ENCODE results near the gene DTNB. TPM values are rescaled to one million over a fixed set of nuclear protein-coding genes. Genes with fewer than 3 reads are reported as not detected.

Gene DTNB
- total and polyA plus RNA-seq, 2 of the 4 experiments (the other 2 are of a cell fraction), result 3.8 to 5.3 TPM

DNA sequence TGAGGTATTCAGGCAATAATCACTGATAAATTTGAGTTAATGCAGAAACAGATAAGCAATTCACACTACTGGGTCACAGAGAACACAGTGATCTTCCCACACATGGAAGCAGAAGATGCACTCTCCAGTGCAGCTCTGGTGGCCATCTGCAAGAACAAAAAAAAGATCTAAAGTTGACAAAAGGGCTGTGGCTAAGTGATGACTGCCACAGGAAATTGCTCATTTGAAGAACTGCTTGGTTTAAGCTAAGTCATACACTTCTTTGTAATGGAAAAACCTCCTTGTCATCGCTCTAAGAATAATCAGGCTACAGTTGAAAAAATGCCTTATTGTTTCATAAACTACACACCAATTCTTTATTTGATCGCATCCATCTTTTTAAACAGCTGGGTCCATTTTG is 115.1 kb downstream of the DTNB start:
- Histone ChIP-seq H3K9me3 (ENCODE audit: control insufficient read depth, insufficient read depth, low read length) (no peaks in the 10 kb centered on the region), H2AFZ (replicated peaks; ENCODE audit: low read length, poor library complexity) (no peak overlapping the region), H2AK9ac (replicated peaks; ENCODE audit: low read depth, low read length, poor library complexity) (no peak overlapping the region), H3K4me3 (ENCODE audit: insufficient read depth, low read depth, low read length) (no peak overlapping the region), H3K36me3 (ENCODE audit: control insufficient read depth, insufficient read depth, low read length) (no peaks in the 10 kb centered on the region), H3K56ac (ENCODE audit: extremely low read depth, insufficient read depth, low read length) (no peak overlapping the region), H3K18ac (ENCODE audit: low read depth, low read length) (no peak overlapping the region), H3K4me2 (ENCODE audit: low read depth, low read length) (no peak overlapping the region), H3K9me1 (ENCODE audit: insufficient read depth, low read length) (no peaks in the 10 kb centered on the region), H3K14ac (replicated peaks; ENCODE audit: low read depth, low read length) (no peak overlapping the region; the same call in 1 of the 2 replicates), H3K27ac (ENCODE audit: insufficient read depth, low read length) (no peak overlapping the region), H4K20me1 (ENCODE audit: insufficient read depth, low read length) (no peaks in the 10 kb centered on the region), H2BK120ac (ENCODE audit: low read depth, low read length) (no peak overlapping the region), H4K91ac (ENCODE audit: insufficient read depth, low read depth, low read length) (no peak overlapping the region), H4K5ac (ENCODE audit: low read depth, low read length) (no peak overlapping the region), H3K79me1 (ENCODE audit: low read depth in 1 of 2, low read length in 2 of 2) (no peaks in the 10 kb centered on the region), H3K4ac (ENCODE audit: low read depth, low read length) (no peak overlapping the region), H2BK20ac (ENCODE audit: low read depth, low read length) (no peak overlapping the region), H2BK5ac (ENCODE audit: low read depth, low read length, poor library complexity, severe bottlenecking) (no peak overlapping the region), H3K9ac (ENCODE audit: low read depth, low read length) (no peak overlapping the region), H3K27me3 (ENCODE audit: control insufficient read depth, insufficient read depth, low read length) (no peaks in the 10 kb centered on the region), H4K8ac (ENCODE audit: low read depth in 2 of 2, low read length in 2 of 2) (no peak overlapping the region), H2AK5ac (ENCODE audit: low read depth, low read length) (no peak overlapping the region), H3K4me1 (ENCODE audit: control insufficient read depth, insufficient read depth, low read length) (peaks cover 2% of the 10 kb centered on the region), H2BK15ac (ENCODE audit: low read depth, low read length) (no peak overlapping the region), H3K23ac (ENCODE audit: low read depth, low read length) (no peak overlapping the region)
- peak; percentile 85 for DNase-seq
- ChIA-PET CTCF (no interaction called here), POLR2A (ENCODE audit: unreplicated experiment) (no interaction called here)
- ATAC-seq (ENCODE audit: low read depth), result peak; percentile 44; the same call in 1 of the 2 replicates
- intact Hi-C loops (cut with micrococcal nuclease), result no loop called here
- BruUV-seq (replicated peaks), result no TSS peak
- 0% methylated on average over 1 of the region's 2 CpGs; no CpG with 5 or more reads in 1 of the 2 experiments for WGBS, 2 experiments (ENCODE audit: extremely low coverage in 2 of 2, insufficient read length in 1 of 2)
- in situ Hi-C loops (cut with MboI; ENCODE audit: low sequenced_read_pairs), result no loop called here
- dilution Hi-C loops (cut with HindIII; ENCODE audit: low sequenced_read_pairs, unreplicated experiment), result no loop called here
- TF ChIP-seq MAFK (IDR thresholded peaks at IDR 0.05; ENCODE audit: low read depth, low read length) (peak; percentile 52; the same call in 1 of the 2 replicates), NFE2L2 (IDR thresholded peaks at IDR 0.05; ENCODE audit: low read depth, low read length) (peak; percentile 68), FOS (IDR thresholded peaks at IDR 0.05; ENCODE audit: low read depth, low read length) (peak; percentile 13; the same call in 1 of the 2 replicates), RCOR1 (IDR thresholded peaks at IDR 0.05; ENCODE audit: insufficient replicate concordance, low read length) (no peak)
- TF ChIP-seq, protein P1, sequence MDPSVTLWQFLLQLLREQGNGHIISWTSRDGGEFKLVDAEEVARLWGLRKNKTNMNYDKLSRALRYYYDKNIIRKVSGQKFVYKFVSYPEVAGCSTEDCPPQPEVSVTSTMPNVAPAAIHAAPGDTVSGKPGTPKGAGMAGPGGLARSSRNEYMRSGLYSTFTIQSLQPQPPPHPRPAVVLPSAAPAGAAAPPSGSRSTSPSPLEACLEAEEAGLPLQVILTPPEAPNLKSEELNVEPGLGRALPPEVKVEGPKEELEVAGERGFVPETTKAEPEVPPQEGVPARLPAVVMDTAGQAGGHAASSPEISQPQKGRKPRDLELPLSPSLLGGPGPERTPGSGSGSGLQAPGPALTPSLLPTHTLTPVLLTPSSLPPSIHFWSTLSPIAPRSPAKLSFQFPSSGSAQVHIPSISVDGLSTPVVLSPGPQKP (IDR thresholded peaks at IDR 0.05; ENCODE audit: borderline replicate concordance, low read depth, low read length), result no peak
